ENCODE results near the gene DENND5B.
"Not testable (repeated sequence)": the region's sequence is repeated elsewhere in the genome, so short reads cannot be mapped to it uniquely, and the experiment has no call there.

The DENND5B gene

DNA sequence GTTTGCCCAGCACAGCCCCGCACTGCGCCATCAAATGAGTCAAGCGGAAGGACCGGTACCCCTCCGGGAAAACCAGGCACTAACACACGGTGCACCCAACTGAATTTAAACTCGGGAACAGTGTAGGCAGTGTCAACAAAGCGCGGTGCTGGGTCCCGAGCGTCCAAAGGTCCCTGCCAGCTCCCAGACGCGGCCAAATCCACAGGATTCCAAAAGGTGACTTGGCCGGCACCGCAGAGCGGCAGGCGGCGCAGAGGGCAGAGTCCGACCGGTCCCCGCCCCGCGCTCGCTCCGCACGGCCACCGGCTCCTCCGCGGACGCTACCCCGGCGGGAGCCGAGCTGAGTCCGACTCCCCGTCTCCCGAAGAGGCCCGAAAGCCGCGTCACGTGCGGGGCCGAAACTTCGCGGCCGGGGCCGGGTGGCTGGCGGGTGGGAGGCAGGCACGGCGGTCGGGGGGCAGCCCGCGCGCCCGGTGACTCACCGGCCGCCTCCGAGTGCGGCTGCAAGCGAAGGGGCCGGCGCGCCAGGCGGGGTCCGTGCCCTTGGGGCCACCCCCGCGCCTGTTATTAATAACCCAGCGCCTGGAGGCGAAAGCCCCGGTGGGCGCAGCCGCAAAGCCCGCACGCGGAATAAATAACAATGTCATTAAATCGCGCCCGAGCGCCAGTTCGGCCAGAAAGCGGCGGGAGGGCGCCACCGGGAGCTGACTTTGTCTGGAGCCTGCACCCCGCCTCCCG lies 863 bp downstream of the DENND5B start:
- DNase-seq, result peak; percentile 67

DNA sequence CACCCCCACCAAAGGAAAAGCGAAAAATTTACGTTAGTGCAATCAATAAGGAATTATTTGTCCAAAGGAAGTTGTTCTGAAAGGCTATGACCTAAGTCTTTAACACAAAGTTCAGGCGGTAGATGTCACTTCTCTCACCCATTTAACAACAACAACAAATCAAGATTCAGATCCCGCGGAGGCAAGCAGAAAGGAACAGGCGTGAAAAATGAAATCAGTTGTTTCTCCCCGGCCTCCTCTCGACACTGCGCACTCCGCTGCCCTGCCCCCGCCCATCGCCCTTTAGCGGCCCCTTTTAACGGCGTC lies 1.4 kb downstream of the DENND5B start:
- DNase-seq, result peak; percentile 67

DNA sequence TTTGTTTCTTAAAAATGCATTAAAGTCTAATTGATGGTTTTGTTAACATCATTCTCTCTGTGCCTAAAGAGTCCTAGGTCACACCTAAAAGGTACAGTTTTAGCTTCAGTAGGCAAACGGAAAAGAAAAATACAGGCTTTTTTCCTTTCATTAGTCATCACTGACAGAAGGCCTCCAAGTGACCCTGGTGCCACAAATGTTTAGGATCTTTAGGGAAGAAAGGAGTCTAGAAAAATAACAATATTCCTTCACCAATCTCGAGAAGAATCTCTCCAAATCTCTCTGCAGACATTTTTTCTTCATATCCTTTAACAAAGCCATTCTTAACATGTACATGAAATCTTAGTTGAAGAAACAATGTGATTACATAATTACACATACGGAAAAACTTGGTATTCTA lies 2.0 kb downstream of the DENND5B start:
- no peak for DNase-seq

DNA sequence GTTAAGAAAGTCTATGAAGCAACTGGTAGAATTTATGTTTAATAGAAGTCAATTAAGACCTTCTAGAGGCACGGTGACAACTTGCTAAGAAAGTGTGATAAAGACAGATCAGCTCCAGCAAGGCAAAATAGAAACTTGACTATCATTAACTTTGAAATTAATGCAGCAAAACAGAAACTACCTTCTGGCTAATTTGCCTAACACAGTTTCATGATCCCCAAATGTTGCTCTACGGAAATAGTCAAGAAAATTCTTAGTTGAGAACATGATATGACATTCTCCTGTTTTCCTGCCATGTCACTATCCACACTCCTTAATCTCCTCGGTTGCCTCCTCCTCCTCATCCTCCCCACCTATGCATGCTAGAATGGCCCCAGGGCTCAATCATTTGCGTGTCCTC lies 4.2 kb downstream of the DENND5B start:
- no peak for DNase-seq

DNA sequence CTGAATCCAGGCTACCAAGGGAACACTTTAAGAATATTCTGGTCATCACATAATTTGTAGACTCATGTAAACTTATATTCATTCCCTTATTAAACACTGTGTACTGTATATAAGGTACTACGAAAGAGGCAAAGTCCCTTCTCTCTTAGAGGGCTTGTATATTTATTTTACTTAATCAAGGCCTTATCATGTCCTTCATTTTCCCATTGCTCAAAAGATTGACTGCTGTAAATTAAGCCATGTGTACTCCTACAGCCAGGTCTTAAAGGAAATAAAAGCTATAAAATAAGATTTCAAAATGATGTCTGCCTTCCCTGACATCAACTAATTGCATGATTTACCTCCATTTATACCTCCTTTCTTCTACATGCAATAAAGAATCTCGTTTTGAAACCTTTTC lies 5.0 kb downstream of the DENND5B start:
- no peak for DNase-seq

DNA sequence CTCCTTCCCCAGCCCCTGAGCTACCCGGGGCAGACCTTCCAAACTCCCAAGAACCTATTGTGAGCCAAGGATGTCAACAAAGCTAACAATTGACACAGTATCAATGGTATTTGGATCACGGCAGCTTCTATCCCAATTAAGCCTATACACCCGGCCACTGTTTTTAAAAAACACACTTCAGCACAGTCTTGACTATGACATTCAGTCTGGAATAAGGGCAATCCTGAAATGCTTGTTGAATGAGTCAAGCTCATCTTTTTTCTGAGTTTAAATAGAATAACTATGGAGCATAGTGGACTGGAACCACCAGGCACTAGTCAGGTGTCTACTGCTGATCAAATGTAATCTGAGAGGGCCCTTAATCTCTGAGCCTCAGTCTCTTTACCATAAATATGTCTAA lies 5.7 kb downstream of the DENND5B start:
- no peak for DNase-seq

DNA sequence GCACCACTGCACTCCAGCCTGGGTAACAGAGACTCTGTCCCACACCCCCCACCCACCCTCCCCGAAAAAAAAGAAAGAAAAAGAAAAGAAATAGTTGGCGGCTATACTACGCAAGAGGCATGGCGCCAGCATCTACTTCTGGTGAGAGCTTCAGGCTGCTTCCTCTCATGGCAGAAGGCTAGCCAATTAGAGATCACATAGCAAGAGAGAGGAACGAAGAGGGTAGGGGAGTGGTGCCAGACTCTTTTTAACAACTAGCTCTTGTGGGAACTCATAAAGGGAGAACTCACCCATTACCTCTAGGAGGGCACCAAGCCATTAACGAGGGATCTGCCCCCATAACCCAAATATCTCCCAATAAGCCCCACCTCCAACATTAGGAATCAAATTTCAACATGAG lies 6.2 kb downstream of the DENND5B start:
- DNase-seq, result no peak

DNA sequence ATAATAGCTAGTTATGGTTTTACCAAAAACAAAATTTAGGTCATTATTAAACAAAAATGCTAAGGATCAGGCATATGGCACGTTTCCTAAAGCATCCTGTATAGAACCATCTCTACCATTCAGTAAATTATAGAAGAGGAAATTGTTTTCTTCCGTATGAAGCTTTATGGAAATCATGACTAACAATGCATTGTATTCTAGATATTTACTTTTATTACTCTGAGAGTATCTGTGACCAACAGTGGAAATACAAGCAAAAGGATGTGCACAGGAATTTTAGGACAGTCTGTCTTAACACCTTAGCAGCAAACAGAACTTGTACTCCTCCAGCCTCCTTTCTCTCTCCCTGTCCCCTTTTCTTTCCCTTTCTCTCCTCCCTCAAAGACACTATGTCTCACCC lies 7.1 kb downstream of the DENND5B start:
- DNase-seq, result no peak

DNA sequence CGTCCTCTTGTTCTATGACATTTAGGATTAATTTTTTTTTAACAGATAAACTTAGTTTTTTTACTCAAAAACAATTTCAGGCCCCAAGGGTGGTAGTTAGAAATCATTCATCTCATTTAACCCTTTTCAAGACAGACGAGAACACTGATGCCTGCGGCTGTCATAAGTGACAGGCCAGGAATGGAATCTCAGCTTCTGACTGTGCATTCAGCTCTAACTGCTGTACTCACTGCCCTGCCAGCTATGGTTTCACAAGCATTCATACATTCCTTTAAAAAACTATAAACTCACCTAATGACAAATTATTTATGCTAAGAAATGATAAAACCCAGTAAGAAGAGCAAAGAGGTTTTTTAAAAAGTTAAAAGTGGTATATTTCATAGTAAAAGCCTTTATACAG lies 8.8 kb downstream of the DENND5B start:
- DNase-seq, result no peak

DNA sequence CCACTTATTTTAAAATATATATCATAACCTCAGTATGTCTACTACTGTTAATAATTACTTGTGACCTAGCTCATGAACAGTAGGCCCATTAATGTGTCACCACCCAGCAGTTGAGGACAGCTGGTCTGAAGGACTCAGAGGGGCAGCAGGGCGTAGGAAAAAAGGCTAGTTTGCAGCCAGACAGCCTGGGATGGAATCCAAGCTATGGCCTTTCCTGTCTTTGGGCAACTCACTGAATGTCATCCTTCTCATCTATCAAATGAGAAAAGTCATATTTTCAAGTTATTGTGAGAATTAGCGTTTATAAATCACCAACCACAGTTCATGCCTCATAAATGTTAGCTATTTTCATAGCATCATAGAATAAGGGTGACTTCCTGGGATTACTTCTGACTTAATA lies 12.3 kb downstream of the DENND5B start:
- no peak for DNase-seq

DNA sequence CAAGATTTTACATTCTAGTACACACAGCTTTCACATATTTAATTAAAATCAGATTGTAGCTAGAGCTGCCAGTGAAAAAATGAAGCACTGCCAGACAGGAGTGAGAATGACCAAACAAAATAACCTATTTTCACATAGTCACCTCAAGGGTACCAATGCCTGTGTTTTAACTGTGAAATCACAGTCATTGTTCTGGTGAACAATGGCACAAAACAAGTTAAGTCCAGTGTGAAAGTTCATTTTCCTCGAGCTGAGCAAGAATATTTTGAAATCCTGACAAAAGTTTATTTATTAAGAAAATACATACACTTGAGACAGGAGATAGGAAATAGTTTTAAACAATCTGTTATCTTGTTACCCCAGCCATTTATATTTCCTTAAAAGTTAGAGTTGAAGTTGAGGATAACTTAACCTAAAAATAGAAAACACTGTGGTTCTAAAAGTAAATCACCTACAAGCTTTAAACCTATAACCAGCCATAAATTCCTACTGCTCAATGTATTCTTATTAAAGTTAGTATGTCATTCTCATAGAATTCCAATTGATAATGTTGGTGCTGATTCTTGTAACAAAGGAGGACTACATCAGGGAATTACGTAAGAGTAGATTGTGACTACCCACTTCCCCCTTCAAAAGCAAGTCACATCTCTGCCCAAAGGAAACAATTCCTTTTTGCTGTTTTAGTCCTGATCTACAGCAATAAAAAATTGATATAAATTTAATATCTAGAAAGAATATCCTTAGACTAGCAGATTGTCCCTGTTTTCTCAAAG lies 15.9 kb downstream of the DENND5B start:
- no peak for DNase-seq

DNA sequence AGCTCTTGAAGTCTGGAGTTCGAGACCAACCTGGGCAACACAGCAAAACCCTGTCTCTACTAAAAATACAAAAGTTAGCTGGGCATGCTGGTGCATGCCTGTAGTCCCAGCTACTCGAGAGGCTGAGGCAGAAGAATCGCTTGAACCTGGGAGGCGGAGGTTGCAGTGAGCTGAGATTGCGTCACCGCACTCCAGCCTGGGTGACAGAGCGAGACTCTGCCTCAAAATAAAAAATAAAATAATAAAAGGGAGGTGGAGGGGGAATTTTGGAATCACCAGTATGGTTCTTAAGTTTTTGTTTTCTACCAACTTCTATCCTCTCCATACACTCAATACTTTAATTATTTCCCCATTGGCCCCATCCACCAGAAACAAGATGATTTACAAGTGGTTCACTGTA lies 16.6 kb downstream of the DENND5B start:
- DNase-seq, result not testable (repeated sequence)

DNA sequence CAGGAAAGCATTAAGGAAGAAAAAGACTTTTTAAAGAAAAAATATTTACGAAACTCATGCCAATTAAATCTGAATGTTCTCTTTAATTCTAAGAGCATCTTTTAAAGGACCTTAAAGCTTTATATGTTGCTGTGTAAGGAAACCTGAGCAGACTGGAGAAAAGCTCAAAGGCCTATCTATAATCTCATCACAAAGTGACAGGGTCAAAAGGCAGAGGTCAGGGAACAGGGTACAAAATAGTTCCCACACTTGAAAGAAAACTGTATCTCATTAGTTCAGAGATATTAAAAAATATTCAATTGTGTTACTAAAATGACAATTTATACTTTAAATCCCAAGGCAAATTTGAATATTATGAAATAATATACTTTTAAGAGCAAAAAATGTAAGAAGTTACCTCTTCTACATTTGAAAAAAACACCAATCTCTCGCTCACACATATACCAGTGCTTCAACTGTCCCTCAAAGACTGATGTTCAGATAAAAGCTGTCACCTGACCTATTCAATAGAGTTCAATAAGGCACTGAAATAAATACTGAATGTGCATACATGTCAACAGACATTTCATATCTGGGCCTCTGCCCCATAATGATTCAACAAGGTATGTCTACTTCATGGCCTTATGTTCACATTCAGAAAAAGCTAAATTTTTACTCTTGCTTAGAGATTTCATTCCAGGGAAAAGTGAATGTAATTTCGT lies 17.9 kb downstream of the DENND5B start:
- no peak for DNase-seq

DNA sequence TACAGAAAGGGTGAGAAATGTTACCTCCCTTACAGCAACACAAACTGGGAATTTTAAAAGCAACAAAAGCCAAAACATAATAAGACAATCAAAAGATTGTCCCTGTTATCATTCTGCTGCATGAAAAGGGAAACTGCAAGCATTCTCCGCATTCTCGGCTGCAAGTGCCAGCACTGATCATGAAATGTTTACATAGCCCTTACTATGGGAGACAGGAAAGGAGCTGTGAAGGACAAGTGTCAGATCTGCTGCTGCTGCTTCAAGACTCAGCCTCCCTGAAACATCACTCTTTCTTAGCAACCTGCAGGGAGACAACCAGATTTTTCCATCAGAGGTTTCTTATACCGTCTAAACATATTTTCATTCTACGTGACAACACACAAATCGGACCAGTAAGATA lies 20.1 kb downstream of the DENND5B start:
- no peak for DNase-seq

DNA sequence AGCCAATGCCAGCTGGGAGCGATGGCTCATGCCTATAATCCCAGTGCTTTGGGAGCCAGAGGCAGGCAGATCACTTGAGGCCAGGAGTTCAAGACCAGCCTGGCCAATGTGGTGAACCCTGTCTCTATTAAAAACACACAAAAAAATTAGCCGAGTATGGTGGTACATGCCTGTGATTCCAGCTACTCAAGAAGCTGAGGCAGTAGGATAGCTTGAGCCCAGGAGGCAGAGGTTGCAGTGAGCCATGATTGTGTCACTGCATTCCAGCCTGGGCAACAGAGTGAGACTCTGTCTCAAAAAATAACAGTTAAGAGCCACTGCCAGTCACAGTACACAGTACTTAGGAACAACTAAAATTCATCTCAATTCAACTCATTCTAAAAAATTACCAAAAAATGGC lies 21.4 kb downstream of the DENND5B start:
- not testable (repeated sequence) for DNase-seq

DNA sequence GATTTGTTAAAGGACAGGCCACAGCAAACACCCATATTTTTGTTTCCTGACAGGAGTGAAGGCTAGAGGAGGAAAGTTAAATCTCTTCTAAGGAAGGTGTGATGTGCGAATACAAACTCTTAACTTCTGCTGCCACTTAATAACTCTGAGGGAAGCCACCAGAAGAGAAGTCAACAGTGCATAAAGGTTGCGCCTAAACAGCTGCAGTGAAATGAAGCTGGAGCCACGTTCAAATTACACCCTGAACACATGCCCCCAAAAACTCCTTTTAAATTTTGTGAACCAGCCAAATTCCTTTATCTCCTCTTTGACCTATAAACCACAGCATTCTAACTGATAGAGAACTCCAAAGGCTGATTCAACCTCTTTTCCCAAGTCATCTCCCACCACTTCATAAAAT lies 22.4 kb downstream of the DENND5B start:
- no peak for DNase-seq

DNA sequence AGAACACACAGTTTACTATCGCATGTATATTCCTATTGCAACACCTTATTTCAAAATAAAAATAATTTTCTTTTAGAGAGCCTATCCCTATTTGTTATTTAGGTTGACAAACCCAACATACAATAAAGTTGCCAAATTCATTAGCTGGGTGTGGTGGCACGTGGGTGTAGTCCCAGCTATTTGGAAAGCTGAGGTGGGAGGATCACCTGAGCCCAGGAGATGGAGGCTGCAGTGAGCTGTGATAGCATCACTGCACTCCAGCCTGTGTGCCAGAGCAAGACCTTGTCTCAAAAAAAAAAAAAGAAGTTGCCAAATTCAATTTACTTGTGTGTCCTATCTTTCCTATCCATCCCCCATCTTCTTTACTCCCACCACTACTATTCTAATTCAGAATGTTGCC lies 23.9 kb downstream of the DENND5B start:
- DNase-seq, result no peak

DNA sequence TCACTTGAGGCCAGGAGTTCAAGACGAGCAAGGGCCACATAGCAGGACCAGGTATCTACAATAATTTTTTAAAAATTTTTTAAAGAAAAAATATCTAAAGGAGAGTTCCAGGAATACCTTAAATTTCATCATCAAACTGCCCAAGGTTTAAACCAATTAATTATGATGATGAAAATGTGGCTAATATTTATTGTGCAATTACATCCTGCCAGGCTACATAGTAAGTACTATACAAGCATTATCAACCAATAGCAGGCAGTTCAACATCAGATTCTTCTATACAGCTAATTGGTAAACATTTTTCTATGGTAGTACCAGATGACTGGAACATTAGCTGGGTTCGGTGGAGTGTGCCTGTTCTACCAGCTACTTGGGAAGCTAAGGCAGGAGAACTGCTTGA lies 24.4 kb downstream of the DENND5B start:
- DNase-seq, result no peak

DNA sequence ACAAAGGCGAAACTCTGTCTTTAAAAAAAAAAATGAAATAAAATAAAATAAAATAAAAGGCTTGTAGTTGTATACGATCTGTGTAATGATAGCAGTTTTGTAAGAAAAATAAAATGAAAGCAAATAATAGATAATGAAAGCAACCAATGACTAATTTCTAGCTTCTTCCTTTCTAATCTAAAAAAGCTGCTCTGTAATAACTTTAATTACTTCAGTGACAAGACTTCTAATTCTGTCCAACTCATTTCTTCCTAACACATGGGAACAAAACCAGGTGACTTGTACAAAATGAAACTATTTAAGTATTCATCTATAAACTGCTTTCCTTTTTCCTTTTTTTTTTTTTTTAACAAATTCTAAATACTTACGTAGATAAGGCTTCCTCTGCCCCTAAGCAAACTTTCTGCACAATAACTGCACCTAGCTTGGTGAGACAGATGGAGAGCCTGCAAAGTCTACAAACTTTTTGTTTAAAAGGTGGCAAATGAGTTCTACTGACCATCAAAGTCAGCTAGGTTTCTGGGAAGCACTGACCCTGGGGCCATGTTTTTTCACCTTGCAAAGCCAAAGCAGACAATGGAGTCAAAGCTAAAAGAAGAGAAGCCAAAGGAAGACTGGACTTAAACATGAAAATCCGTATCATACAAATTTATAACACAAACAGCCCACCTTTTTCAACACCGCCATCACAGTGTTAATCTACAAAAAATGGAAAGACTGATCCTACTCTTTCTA lies 28.2 kb downstream of the DENND5B start:
- DNase-seq, result no peak

DNA sequence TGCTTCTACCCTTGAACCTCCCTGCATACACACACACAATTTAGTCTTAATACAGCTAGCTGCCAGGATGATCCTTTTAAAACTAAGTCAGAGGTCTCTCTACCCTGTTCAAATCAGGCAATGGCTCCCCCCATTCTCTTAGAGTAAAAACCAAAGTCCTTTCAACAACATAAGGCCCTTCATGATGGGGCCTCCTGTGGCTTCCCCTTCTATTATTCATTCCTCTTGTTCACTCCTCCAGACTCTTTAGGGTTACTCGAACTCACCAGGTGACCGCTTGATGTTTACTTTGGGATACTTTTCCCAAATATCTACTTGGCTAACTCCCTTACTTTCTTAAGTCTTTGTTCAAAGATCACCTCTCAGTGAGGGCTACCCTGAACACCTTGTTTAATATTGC lies 30.4 kb downstream of the DENND5B start:
- no peak for DNase-seq

DNA sequence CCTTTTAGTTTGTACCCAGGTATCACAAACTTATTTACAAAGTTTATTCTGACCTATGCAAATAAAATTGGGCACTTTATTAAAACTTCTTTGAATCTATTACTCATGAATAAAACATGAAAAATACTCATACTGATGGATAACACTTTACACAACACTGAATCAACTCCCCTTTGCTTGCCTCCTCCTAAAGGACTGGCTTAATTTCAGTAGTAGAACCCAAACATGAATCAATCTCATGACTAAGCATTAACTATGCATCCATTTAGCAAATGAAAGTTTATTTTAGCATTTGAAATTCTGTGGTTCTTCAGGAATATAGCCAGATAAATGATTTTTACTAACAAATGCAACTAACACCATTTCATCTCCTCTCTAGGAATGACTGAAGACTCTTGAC lies 32.4 kb downstream of the DENND5B start:
- no peak for DNase-seq

DNA sequence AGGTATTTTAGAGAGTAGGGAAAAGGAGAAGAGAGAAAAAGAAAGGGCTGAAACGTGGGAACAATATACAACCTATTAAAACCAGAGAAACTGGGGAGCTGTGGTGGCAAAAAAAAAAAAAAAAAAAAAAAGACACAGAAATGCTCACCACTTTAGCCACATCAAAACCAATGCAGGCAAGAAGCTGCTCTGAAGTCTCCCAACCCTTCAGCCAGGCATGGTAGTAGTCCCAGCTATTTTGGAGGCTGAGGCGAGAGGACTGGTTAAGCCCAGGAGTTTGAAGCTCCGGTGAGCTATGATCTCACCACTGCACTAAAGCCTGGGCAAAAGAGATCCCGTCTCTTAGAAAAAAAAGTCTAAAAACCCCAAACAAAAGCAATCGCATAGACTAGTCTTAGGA lies 33.2 kb downstream of the DENND5B start:
- DNase-seq, result no peak

DNA sequence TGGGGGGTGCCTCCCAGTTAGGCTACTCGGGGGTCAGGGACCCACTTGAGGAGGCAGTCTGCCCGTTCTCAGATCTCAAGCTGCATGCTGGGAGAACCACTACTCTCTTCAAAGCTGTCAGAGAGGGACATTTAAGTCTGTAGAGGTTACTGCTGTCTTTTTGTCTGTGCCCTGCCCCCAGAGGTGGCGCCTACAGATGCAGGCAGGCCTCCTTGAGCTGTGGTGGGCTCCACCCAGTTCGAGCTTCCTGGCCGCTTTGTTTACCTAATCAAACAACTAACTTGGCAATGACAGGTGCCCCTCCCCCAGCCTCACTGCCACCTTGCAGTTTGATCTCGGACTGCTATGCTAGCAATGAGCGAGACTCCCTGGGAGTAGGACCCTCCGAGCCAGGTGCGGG lies 35.5 kb downstream of the DENND5B start:
- not testable (repeated sequence) for DNase-seq

DNA sequence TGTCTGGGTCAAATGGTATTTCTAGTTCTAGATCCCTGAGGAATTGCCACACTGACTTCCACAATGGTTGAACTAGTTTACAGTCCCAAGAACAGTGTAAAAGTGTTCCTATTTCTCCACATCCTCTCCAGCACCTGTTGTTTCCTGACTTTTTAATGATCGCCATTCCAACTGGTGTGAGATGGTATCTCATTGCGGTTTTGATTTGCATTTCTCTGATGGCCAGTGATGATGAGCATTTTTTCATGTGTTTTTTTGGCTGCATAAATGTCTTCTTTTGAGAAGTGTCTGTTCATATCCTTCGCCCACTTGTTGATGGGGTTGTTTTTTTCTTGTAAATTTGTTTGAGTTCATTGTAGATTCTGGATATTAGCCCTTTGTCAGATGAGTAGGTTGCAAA lies 40.3 kb downstream of the DENND5B start:
- DNase-seq, result not testable (repeated sequence)
